ENCODE results near the gene ACSL1.

- TF ChIP-seq CTCF (IDR thresholded peaks at IDR 0.05; ENCODE audit: insufficient read depth, low read length, poor library complexity, severe bottlenecking) (no peak), EZH2phosphoT487 (conservative IDR thresholded peaks at IDR 0.05; ENCODE audit: low read length) (no peak)
Observed at GRCh38 chr4:184794470-184794869, 31.3 kb downstream of the ACSL1 start.

All from SU-DHL-6 (cell line).